ENCODE results near the gene TTC39A.
"Not testable (repeated sequence)": the region's sequence is repeated elsewhere in the genome, so short reads cannot be mapped to it uniquely, and the experiment has no call there.

The TTC39A gene

DNA sequence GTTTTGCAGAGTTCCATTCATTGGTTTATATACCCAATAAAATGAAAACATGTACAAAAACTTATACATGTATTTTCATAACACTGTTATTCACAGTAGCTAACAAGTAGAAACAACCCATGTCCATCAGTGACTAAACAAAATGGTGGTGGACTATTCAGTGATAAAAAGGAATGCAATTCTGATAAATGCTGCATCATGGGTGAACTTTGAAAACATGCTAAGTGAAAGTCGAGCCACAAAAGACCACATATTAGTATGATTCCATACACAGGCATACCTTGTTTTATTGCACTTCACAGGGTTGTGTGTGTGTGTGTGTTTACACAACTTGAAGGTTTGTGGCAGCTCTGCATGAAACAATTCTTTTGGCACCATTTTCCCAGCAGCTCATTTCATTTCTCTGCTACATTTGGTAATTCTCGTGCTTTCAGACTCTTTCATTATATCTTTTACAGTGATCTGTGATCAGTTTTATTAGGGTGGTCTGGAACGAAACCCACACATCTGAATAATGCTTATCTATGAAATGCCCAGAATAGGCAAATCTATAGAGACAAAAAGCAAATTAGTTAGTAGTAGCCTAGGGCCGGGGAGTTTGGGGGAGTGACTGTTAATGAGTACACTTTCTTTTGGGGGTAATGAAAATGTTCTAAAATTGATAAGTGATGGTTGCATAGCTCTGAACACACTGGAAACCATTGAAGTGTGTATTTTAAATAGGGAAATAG lies 67.0 kb downstream of the TTC39A start:
- no peak for DNase-seq

DNA sequence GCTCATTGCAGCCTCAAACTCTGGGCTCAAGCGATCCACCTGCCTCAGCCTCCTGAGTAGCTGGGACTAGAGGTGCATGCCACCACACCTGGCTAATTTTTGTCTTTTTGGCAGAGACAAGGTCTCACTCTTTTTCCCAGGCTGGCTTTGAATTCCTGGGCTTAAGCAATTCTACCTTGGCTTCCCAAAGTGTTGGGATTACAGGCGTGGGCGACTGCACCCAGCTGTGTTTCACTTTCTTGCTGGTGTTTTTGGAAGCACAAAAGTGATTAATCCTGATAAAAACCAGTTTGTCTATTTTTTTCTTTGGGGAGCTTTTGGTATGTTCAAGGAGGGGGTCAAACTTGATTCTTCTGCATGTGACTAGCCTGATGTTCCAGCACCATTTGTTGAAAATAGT lies 75.0 kb downstream of the TTC39A start:
- DNase-seq, result no peak

DNA sequence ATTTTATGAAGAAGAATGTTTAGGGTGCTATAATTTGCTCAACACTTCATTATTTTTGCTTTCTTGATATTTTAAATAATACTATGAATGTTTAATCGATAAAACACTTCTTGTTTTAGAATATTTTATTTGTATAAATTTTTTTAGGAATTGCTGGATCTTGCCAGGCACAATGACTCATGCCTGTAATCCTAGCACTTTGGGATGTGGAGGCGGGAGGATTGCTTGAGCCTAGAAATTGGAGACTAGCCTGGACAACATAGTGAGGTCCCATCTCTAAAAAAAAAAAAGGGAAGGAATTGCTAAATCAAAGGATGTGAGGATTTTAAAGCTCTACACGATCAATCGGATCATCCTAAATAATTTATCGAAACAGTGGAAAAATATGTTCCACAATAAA lies 76.7 kb downstream of the TTC39A start:
- no peak for DNase-seq

DNA sequence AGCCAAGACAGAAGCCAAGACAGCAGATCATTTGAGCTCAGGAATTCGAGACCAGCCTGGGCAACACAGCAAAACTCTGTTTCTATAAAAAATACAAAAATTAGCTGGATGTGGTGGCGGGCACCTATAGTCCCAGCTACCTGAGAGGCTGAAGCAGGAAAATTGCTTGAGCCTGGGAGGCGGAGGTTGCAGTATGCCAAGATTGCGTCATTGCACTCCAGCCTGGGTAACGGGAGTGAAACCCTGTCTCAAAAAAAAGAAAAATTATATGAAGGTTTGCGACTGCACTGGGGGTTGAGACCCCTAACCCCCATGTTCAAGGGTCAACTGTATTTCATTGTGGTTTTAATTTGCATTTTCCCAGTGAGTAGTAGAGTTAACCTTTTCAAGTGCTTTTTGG lies 78.0 kb downstream of the TTC39A start:
- no peak for DNase-seq

DNA sequence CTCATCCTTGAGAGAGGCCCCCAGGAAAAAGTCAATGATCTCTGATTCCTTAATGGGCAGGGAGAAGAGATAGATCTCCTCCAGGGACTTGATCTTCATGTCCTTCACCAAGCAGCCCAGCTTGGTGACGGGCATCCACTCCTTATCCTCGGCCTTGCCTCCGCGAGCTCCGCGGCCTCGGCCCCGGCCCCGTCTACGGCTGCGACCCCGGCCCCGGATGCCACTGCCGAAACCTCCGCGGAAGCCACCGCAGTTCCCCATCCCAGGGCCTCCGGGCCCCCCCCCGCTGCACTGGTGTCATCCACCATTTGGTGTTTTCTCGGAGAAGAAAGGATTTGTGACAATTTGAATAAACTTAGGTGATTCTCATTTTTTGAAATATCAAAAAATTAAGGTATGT lies 79.2 kb downstream of the TTC39A start:
- not testable (repeated sequence) for DNase-seq

DNA sequence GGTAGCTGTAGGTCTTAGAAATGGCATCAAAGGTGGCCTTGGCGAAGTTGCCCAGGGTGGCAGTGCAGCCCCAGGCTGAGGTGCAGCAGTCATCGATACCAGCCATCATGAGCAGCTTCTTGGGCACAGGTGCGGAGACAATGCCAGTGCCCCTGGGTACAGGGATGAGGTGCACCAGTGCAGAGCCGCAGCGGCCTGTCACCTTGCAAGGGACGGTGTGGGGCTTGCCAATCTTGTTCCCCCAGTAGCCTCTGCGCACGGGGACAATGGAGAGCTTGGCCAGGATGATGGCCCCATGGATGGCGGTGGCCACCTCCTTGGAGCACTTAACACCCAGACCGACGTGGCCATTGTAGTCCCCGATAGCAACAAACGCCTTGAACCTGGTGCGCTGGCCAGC lies 79.6 kb downstream of the TTC39A start:
- DNase-seq, result not testable (repeated sequence)

DNA sequence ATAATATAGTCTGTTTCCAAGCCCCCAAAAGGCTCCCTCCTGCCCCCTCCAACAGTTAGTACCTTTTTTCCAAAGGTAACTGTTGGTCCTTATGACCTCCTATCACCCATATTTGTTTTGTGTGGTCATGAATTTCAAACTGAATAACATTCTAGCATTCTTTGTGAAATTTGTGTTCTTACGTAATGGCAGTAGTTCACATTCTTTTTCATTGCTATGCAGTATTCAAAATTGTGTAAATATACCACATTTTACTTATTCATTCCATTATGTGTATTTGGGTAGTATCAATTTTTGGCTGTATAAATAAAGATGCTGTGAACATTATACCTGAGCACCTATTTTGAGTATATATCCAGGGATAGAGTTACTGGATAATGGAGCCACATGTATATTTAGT lies 80.9 kb downstream of the TTC39A start:
- DNase-seq, result no peak

DNA sequence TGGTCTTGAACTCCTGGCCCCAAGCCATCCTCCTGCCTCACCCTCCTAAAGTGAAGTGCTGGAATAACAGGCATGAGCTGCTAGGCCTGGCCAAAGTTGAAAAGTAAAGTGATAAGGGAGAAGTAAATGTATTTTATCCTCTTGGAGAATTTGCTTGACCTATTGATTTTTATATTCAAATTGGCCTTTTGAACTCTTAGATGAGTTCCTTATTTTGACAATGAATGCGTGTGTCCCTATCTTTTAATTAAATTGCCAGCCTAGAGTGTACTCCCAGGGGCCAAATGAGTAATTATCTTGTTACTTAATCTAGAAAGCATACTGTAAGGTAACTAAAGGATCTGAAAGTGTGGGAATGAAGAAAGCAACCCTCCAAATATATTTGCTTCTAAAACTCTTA lies 82.9 kb downstream of the TTC39A start:
- no peak for DNase-seq

DNA sequence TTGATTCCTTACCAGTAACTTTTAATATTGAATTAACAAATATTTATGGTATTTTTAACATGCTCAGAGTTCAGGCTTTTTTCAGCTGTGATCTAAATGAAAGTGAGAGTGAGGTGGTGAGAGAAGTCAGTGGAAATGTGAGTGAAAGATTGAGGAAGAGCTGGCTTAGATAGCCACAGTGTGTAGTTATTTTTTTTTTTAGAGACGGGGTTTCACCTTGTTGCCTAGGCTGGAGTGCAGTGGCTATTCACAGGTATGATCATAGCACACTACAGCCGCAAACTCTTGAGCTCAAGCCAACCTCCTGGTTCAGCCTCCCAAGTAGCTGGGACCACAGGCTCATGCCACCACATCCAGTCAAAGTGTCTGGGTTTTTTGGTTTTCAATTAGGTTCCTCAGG lies 83.3 kb downstream of the TTC39A start:
- no peak for DNase-seq

DNA sequence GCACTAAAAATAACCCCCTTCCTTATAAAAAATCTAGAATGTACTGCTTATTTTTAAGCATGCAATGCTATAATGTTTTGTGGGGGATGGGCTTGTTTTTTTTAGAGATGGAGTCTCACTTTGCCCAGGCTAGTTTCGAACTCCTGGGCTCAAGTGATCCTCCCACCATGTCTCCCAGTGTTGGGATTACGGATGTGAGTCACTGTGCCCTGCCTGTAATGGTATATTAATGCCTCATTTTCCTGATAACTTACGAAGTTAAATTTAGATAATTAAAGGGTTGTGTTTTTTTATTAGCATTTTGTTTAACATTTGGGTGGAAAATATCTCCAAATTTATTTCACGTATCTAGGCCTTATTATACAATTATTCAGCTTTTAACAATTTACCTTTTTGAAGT lies 87.8 kb downstream of the TTC39A start:
- no peak for DNase-seq

DNA sequence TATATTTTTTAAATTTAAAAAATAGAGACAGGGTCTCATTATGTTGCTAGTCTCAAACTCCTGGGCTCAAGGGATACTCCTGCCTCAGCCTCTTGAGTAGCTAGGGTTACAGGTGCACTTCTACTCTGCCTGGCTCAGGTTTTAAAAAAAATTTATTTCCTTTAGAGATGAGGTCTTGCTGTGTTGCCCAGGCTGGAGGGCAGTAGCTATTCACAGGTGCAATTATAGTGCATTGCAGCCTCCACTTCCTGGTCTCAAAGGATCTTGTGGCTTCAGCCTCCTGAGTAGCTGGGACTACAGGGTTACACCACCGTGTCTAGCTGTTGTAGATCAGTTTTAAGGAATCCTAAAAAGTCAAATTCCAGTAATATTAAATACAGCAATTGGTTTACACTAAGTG lies 89.2 kb downstream of the TTC39A start:
- no peak for DNase-seq

DNA sequence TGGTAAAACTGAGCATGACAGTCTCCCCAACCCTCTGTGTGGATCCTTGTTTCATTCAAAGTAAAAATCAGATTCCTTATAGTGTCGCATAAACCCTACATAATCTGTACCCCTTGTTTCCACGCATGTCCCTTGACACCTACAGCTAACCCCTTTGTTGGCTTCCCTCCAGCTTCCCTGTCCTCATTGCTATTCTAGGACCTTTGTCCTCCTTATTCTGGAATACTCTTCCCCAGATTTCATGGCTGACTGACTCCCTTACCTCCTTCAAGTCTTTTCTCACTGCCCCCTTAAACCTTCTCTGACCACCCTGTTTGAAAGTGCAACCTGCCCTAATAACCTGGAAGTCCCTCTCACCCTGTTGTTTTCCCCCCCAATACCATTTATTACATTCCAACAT lies 90.3 kb downstream of the TTC39A start:
- no peak for DNase-seq

DNA sequence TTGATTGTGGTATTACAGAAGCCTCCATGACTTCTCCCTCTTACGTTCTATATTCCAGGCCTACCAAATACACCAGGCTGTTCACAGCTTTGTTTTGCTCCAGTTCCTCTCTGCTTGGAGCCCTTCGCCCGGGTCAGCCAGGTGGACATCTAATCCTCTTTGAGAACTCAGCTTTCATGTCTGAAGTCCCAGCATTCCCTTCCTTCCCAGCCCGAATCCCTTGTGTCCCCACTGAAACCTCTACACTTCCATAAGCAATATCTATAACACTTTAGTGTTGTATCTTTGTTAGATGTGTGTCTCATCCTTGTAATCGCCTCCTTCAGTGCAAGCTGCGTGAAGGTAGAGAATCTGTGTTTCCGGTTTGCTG lies 92.3 kb downstream of the TTC39A start:
- no peak for DNase-seq

DNA sequence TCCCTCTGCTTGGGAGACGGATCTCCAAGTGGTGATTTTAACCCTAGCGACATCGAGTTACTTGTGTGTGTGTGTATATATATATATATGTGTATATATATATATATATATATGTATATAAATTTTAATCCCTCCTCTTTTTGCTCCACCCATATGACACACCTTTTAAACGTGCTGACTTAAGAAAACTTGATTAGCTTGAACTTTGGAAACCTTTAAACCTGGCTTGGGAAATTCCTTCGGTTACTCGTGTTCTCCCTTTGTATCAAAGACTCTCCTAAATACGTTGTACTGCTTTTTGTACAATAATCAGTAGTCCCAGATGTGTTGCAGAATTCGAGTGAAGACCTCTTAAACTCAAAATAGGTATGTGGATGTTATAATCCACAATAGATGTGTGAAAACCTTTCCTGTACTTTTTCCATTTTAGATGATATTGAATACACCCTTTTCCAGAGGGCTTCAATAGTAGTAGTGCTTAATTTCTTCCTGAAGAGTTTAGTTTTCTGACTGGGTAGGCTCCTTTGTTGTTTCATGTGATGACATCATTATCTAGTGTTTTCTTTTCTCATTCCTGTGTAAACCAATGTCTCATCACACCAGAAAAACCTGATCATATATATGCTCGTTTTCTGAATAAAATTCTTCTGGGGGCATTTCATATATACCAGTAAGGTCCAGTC lies 92.9 kb downstream of the TTC39A start:
- no peak for DNase-seq

All from NCI-H2107 (cell line).